Prostate gland (tissue), 2 donors: ENCODE measurements around the gene GTPBP1.

Source experiments
- POLR2A ChIP-seq: fragments of 450-650 bp; IDR thresholded peaks from one replicate; pipeline ENCODE4 v1.6.1; 2016; ENCODE audit warnings: antibody characterized with exemption, mild to moderate bottlenecking
- POLR2AphosphoS5 ChIP-seq: sonication (generic); formaldehyde crosslinking; IDR thresholded peaks from one replicate; pipeline ENCODE4 v1.6.1; 2017; ENCODE audit warnings: antibody characterized with exemption
- TF ChIP-seq, protein P1 (sequence below), 4 experiments: fragments of 200-600 bp in 2 of 4; fragments of 450-650 bp in 2 of 4; sonication (generic) in 2 of 4; IDR thresholded peaks; 1 replicate in 3 of 4; 2 replicates in 1 of 4; pipeline ENCODE4 v1.5.1; 2016 to 2019; ENCODE audit warnings: antibody characterized with exemption in 4 of 4, mild to moderate bottlenecking in 2 of 4, moderate library complexity in 2 of 4

DNA sequence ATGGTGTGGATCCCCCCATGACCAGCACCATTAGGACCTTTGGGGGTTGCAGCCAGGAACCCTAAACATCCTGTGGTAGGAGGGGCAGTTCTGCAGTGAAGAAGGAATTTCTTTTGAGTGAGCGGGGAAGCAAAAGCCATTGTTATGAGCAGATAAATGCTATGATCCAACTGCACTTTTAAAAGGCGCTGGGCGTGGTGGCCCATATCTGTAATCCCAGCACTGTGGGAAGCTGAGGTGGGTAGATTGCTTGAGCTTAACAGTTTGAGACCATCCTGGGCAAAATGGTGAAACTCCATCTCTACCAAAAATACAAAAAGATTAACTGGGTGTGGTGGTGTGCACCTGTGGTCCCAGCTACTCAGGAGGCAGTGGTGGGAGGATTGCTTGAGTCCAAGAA is 29.9 kb upstream of the GTPBP1 start:
- TF ChIP-seq, protein P1, sequence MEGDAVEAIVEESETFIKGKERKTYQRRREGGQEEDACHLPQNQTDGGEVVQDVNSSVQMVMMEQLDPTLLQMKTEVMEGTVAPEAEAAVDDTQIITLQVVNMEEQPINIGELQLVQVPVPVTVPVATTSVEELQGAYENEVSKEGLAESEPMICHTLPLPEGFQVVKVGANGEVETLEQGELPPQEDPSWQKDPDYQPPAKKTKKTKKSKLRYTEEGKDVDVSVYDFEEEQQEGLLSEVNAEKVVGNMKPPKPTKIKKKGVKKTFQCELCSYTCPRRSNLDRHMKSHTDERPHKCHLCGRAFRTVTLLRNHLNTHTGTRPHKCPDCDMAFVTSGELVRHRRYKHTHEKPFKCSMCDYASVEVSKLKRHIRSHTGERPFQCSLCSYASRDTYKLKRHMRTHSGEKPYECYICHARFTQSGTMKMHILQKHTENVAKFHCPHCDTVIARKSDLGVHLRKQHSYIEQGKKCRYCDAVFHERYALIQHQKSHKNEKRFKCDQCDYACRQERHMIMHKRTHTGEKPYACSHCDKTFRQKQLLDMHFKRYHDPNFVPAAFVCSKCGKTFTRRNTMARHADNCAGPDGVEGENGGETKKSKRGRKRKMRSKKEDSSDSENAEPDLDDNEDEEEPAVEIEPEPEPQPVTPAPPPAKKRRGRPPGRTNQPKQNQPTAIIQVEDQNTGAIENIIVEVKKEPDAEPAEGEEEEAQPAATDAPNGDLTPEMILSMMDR (IDR thresholded peaks at IDR 0.05), result no peak
- TF ChIP-seq POLR2A (no peak), POLR2AphosphoS5 (no peak)
